GM12891 (cell line): Measurements from ENCODE around the gene CACNG5.

ENCODE experiments used
- DNase-seq: peaks from one replicate; pipeline ENCODE4 v3.0.0; 2011; ENCODE audit warnings: low spot score; ENCODE audit not compliant: insufficient read length
- FAIRE-seq: peaks from 2 replicates; lab custom pipeline; 2011; peaks lifted over from hg19 to GRCh38; lab: Jason Lieb, UNC
- PAX5 ChIP-seq: IDR thresholded peaks from 2 replicates; pipeline ENCODE4 v1.6.1; 2011; ENCODE audit warnings: low read length, moderate library complexity, mild to moderate bottlenecking; ENCODE audit not compliant: insufficient read depth, severe bottlenecking
- POLR2A ChIP-seq: IDR thresholded peaks from 2 replicates; pipeline ENCODE4 v1.6.1; 2011; ENCODE audit warnings: low read depth, low read length, control low read depth
- POLR2AphosphoS5 ChIP-seq: IDR thresholded peaks from 2 replicates; pipeline ENCODE4 v1.6.1; 2011; ENCODE audit warnings: low read depth, low read length, control low read depth
- POU2F2 ChIP-seq: IDR thresholded peaks from 2 replicates; pipeline ENCODE4 v1.6.1; 2011; ENCODE audit warnings: low read depth, mild to moderate bottlenecking, control low read depth, low read length, moderate library complexity
- SPI1 ChIP-seq: IDR thresholded peaks from 2 replicates; pipeline ENCODE4 v1.6.1; 2011; ENCODE audit warnings: low read depth, low read length, control low read depth
- TAF1 ChIP-seq: IDR thresholded peaks from 2 replicates; pipeline ENCODE4 v1.6.1; 2011; ENCODE audit warnings: low read depth, low read length, control low read depth

The CACNG5 gene

GRCh38 chr17:66847704-66848103 lies 12.8 kb downstream of the CACNG5 start:
- TF ChIP-seq POLR2A (no peak), SPI1 (no peak), POLR2AphosphoS5 (no peak), PAX5 (no peak), TAF1 (no peak), POU2F2 (no peak)
- no peak for FAIRE-seq
- DNase-seq, result no peak

- no peak for DNase-seq
- FAIRE-seq, result no peak
- TF ChIP-seq POLR2A (no peak), SPI1 (no peak), POLR2AphosphoS5 (no peak), POU2F2 (no peak), TAF1 (no peak), PAX5 (no peak)
These were observed 13.6 kb downstream of the CACNG5 start for GRCh38 chr17:66848496-66848895.

GRCh38 chr17:66849032-66849655 lies 14.2 kb downstream of the CACNG5 start:
- TF ChIP-seq POU2F2, result no peak
- no peak for TF ChIP-seq POLR2A
- TF ChIP-seq TAF1, result no peak
- no peak for TF ChIP-seq SPI1
- no peak for TF ChIP-seq PAX5
- TF ChIP-seq POLR2AphosphoS5, result no peak
- no peak for DNase-seq
- FAIRE-seq, result no peak

GRCh38 chr17:66849851-66850580 lies 15.1 kb downstream of the CACNG5 start:
- TF ChIP-seq POLR2A (no peak), SPI1 (no peak), TAF1 (no peak), POU2F2 (no peak)
- FAIRE-seq, result no peak
- DNase-seq, result no peak

GRCh38 chr17:66850692-66851091 lies 15.8 kb downstream of the CACNG5 start:
- FAIRE-seq, result no peak
- TF ChIP-seq POLR2AphosphoS5 (no peak), SPI1 (peak; percentile 56; the same call in 1 of the 2 replicates)
- no peak for DNase-seq

GRCh38 chr17:66855204-66855603 lies 20.3 kb downstream of the CACNG5 start:
- TF ChIP-seq POU2F2, result no peak
- no peak for TF ChIP-seq POLR2AphosphoS5
- TF ChIP-seq POLR2A, result no peak
- no peak for TF ChIP-seq PAX5
- no peak for TF ChIP-seq SPI1
- TF ChIP-seq TAF1, result no peak
- no peak for FAIRE-seq
- DNase-seq, result no peak

- FAIRE-seq (no peak), DNase-seq (no peak)
These were observed 23.5 kb downstream of the CACNG5 start for GRCh38 chr17:66858226-66859083.

GRCh38 chr17:66859353-66859752 lies 24.4 kb downstream of the CACNG5 start:
- TF ChIP-seq POLR2AphosphoS5 (no peak), SPI1 (no peak), TAF1 (no peak), PAX5 (no peak), POLR2A (no peak), POU2F2 (no peak)
- DNase-seq (no peak), FAIRE-seq (no peak)

More at GRCh38 chr17:66858226-66859083, 23.5 kb downstream of the CACNG5 start:
- TF ChIP-seq POLR2AphosphoS5 (no peak), POU2F2 (no peak), TAF1 (no peak)

GRCh38 chr17:66860204-66860603 lies 25.3 kb downstream of the CACNG5 start:
- DNase-seq (no peak), FAIRE-seq (no peak)
- TF ChIP-seq PAX5, result no peak
- TF ChIP-seq POLR2A, result no peak
- TF ChIP-seq TAF1, result no peak
- no peak for TF ChIP-seq POLR2AphosphoS5
- no peak for TF ChIP-seq SPI1
- TF ChIP-seq POU2F2, result no peak

GRCh38 chr17:66863820-66864219 lies 28.9 kb downstream of the CACNG5 start:
- DNase-seq (no peak), FAIRE-seq (no peak)
- TF ChIP-seq TAF1 (no peak), POLR2A (no peak), PAX5 (no peak), POLR2AphosphoS5 (no peak), POU2F2 (no peak)
